SK-N-SH (cell line): ENCODE measurements around the gene NYAP2. TPM values are rescaled to one million over a fixed set of nuclear protein-coding genes. Genes with fewer than 3 reads are reported as not detected.
A peak's percentile ranks its signal among the peaks of the same experiment; 100 is the strongest.

ENCODE experiments used
- CTCF ChIA-PET: fragments of 300-600, 350-600 bp; formaldehyde crosslinking; extraction: SDS; loops from one replicate; lab custom pipeline; 2021; lab: Yijun Ruan, JAX
- POLR2A ChIA-PET: fragments of 350-600 bp; sonication (Branson Sonifier 250); formaldehyde crosslinking; extraction: SDS; loops from one replicate; lab custom pipeline; 2020; ENCODE audit warnings: antibody characterized with exemption, inconsistent platforms; lab: Yijun Ruan, JAX
- DNase-seq: peaks from one replicate; pipeline ENCODE4 v3.0.0; 2012
- H2AFZ ChIP-seq: fragments of 200-600 bp; sonication (generic); 2 replicates; pipeline ENCODE4 v1.8.1; 2016; ENCODE audit warnings: antibody characterized with exemption, mild to moderate bottlenecking, low read depth
- H3F3A ChIP-seq: fragments of 200-600 bp; sonication (generic); replicated peaks from 2 replicates; pipeline ENCODE3; 2016; ENCODE audit warnings: antibody characterized with exemption, mild to moderate bottlenecking; ENCODE audit not compliant: insufficient read depth
- H3K27ac ChIP-seq, 2 experiments: fragments of 200-500 bp in 1 of 2; fragments of 200-600 bp in 1 of 2; sonication (Bioruptor generic) in 1 of 2; sonication (generic), shearing (Covaris generic) in 1 of 2; 2 replicates each; pipeline versions ENCODE4 v1.5.1 to v1.6.1; 2014 to 2016; ENCODE audit warnings: low read depth in 2 of 2, inconsistent platforms in 1 of 2, low read length in 1 of 2, mild to moderate bottlenecking in 1 of 2, mixed read lengths in 1 of 2
- H3K27me3 ChIP-seq: fragments of 200-600 bp; sonication (generic), shearing (Covaris generic); 2 replicates; pipeline ENCODE4 v1.6.1; 2016; ENCODE audit warnings: mixed run types; ENCODE audit not compliant: insufficient read depth
- H3K36me3 ChIP-seq, 2 experiments: fragments of 200-500 bp in 1 of 2; fragments of 200-600 bp in 1 of 2; sonication (Bioruptor generic) in 1 of 2; sonication (generic) in 1 of 2; replicated peaks in 1 of 2; 2 replicates each; pipeline versions ENCODE3 to v1.5.1; 2014 to 2016; ENCODE audit warnings: low read length in 1 of 2, mild to moderate bottlenecking in 1 of 2; ENCODE audit not compliant: insufficient read depth in 2 of 2, control insufficient read depth in 1 of 2
- H3K4me1 ChIP-seq, 2 experiments: fragments of 200-500 bp in 1 of 2; fragments of 200-600 bp in 1 of 2; sonication (Bioruptor generic) in 1 of 2; sonication (generic), shearing (Covaris generic) in 1 of 2; 2 replicates each; pipeline versions ENCODE4 v1.5.1 to v1.6.1; 2014 to 2016; ENCODE audit warnings: low read depth in 1 of 2, low read length in 1 of 2, mixed run types in 1 of 2; ENCODE audit not compliant: insufficient read depth in 2 of 2, control insufficient read depth in 1 of 2
- H3K4me2 ChIP-seq: fragments of 200-600 bp; sonication (generic), shearing (Covaris generic); 2 replicates; pipeline ENCODE4 v1.6.1; 2017; ENCODE audit warnings: mixed run types
- H3K4me3 ChIP-seq, 2 experiments: fragments of 200-500 bp in 1 of 2; fragments of 200-600 bp in 1 of 2; sonication (Bioruptor generic) in 1 of 2; sonication (generic), shearing (Covaris generic) in 1 of 2; 2 replicates each; pipeline versions ENCODE4 v1.5.1 to v1.8.1; 2014 to 2016; ENCODE audit warnings: low read depth in 2 of 2, inconsistent platforms in 1 of 2, low read length in 1 of 2, mild to moderate bottlenecking in 1 of 2, mixed read lengths in 1 of 2, moderate library complexity in 1 of 2
- H3K79me2 ChIP-seq: fragments of 200-600 bp; sonication (generic); 2 replicates; pipeline ENCODE4 v1.8.1; 2017; ENCODE audit warnings: mild to moderate bottlenecking; ENCODE audit not compliant: insufficient read depth
- H3K9ac ChIP-seq: fragments of 200-600 bp; sonication (generic); 2 replicates; pipeline ENCODE4 v1.6.1; 2017; ENCODE audit warnings: mixed run types
- H3K9me2 ChIP-seq: fragments of 200-600 bp; sonication (generic); 2 replicates; pipeline ENCODE4 v1.6.1; 2017; ENCODE audit warnings: mixed run types
- H3K9me3 ChIP-seq: fragments of 200-600 bp; sonication (generic); 2 replicates; pipeline ENCODE4 v1.6.1; 2017; ENCODE audit warnings: mixed run types, mild to moderate bottlenecking, moderate library complexity
- H4K20me1 ChIP-seq: fragments of 200-600 bp; sonication (generic); 2 replicates; pipeline ENCODE4 v1.6.1; 2017; ENCODE audit warnings: mild to moderate bottlenecking, mixed run types; ENCODE audit not compliant: insufficient read depth
- EP300 ChIP-seq, 2 experiments: IDR thresholded peaks; 2 replicates each; pipeline versions ENCODE4 v1.4.0 to v1.6.1; 2012; ENCODE audit warnings: borderline replicate concordance in 1 of 2, low read depth in 1 of 2, low read length in 1 of 2
- POLR2AphosphoS5 ChIP-seq: IDR thresholded peaks from 2 replicates; pipeline ENCODE4 v1.6.1; 2012; ENCODE audit warnings: low read depth, low read length
- RCOR1 ChIP-seq: fragments of 150-350 bp; IDR thresholded peaks from 2 replicates; pipeline ENCODE4 v1.6.1; 2017; ENCODE audit warnings: antibody characterized with exemption, low read length
- whole genome bisulfite sequencing: methylation state at CpG from one replicate; pipeline ENCODE4 v1.1.6; 2017; ENCODE audit warnings: low lambda C conversion rate; 5-methylcytosine and 5-hydroxymethylcytosine counted together
- polyA plus RNA-seq, 3 experiments: library from polyadenylated mRNA; depleted of rRNA; stranded (reverse); fragments of >200 nt; gene quantifications; 2 replicates each; pipeline ENCODE4 v1.2.3, GENCODE V29; 2012
- TF ChIP-seq, protein P1 (sequence below): IDR thresholded peaks from 2 replicates; pipeline ENCODE4 v1.6.1; 2012; ENCODE audit warnings: mild to moderate bottlenecking, low read depth, low read length, moderate library complexity

The NYAP2 gene
- polyA plus RNA-seq, 1 of the 3 experiments (the other 2 are of a cell fraction): not detected

DNA sequence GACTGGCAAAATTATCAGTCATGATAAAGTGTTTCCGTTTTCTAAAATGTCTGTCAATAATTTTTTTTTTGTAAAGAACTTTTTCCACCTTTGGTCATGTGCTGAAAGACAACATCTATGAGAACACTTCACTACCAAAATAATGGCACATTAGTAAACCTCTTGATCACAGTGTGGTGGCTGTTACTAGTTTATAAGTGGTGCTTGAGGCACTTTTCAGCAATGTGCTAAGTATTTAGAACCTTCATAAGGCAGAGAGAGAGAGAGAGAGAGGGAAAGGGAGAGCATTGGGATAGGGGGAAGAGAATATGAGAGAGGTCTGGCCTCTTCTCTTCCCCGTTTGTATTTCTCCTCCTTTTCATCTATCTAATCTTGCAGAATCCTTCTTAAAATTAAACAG, 1.1 kb upstream of the NYAP2 start:
- H3K9me3 ChIP-seq: no peaks in the 10 kb centered on the region
- H3K4me2 ChIP-seq: no peak overlapping the region
- H4K20me1 ChIP-seq: no peaks in the 10 kb centered on the region
- no peak for DNase-seq
- peaks cover 0 to 8% of the 10 kb centered on the region in 2 experiments; a peak in 2 of 4 replicates for H3K4me1 ChIP-seq
- POLR2A ChIA-PET: no interaction called here
- H3K27me3 ChIP-seq: no peaks in the 10 kb centered on the region
- CTCF ChIA-PET: interaction anchor here (1.1 to 2.5 kb wide), 2 partner anchors 114 to 261 kb away, joined by 3 to 8 read pairs; no protein-coding TSS in a partner anchor
- 7% methylated on average over 2 of the region's 2 CpGs for WGBS
- H3K36me3 ChIP-seq: no peaks in the 10 kb centered on the region
- H3K27ac ChIP-seq: no peak overlapping the region
- H3K79me2 ChIP-seq: no peaks in the 10 kb centered on the region
- no peaks in the 10 kb centered on the region for H3F3A ChIP-seq
- no peak overlapping the region for H3K9ac ChIP-seq
- TF ChIP-seq POLR2AphosphoS5: no peak
- H3K9me2 ChIP-seq: no peaks in the 10 kb centered on the region
- no peak overlapping the region for H3K4me3 ChIP-seq
- H2AFZ ChIP-seq: no peak overlapping the region

DNA sequence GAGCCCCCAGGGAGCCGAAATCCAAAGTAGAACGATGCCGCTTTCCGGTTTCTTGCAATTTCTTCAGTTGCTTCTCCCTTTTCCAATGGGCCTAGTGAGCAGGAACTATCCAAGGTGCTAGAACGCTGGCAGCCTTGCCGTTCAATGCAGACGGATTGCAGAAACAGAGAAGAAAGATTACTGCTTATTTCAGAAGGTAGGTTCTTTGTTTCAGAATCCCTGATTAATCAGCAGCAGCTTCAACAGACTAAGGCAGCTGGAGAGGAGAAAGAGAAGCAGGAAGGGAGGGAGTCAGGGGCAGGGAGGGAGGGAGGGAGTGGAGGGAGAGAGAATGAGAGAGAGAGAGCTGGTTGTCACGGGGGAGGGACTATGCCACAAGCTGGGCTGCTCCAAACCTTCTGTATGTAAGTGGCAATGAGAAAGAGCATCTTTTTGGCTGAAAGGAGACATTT, 576 bp downstream of the NYAP2 start:
- Histone ChIP-seq H3K4me1 (peaks cover 0 to 8% of the 10 kb centered on the region in 2 experiments; a peak in 2 of 4 replicates), H4K20me1 (no peaks in the 10 kb centered on the region), H3K9ac (no peak overlapping the region)
- CTCF ChIA-PET: interaction anchor here (1.1 to 2.5 kb wide), 6 partner anchors 14 to 278 kb away, joined by 3 to 8 read pairs (median 3); no protein-coding TSS in a partner anchor
- no peak for TF ChIP-seq RCOR1
- peak in 1 of 2 experiments; percentile 10; a peak in 1 of 4 replicates for TF ChIP-seq EP300 (IDR thresholded peaks at IDR 0.05; ENCODE audit: borderline replicate concordance in 1 of 2, low read depth in 1 of 2, low read length in 1 of 2)
- TF ChIP-seq, protein P1, sequence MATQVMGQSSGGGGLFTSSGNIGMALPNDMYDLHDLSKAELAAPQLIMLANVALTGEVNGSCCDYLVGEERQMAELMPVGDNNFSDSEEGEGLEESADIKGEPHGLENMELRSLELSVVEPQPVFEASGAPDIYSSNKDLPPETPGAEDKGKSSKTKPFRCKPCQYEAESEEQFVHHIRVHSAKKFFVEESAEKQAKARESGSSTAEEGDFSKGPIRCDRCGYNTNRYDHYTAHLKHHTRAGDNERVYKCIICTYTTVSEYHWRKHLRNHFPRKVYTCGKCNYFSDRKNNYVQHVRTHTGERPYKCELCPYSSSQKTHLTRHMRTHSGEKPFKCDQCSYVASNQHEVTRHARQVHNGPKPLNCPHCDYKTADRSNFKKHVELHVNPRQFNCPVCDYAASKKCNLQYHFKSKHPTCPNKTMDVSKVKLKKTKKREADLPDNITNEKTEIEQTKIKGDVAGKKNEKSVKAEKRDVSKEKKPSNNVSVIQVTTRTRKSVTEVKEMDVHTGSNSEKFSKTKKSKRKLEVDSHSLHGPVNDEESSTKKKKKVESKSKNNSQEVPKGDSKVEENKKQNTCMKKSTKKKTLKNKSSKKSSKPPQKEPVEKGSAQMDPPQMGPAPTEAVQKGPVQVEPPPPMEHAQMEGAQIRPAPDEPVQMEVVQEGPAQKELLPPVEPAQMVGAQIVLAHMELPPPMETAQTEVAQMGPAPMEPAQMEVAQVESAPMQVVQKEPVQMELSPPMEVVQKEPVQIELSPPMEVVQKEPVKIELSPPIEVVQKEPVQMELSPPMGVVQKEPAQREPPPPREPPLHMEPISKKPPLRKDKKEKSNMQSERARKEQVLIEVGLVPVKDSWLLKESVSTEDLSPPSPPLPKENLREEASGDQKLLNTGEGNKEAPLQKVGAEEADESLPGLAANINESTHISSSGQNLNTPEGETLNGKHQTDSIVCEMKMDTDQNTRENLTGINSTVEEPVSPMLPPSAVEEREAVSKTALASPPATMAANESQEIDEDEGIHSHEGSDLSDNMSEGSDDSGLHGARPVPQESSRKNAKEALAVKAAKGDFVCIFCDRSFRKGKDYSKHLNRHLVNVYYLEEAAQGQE: peak; percentile 98
- TF ChIP-seq, all 33 proteins: peak for 2
- H2AFZ ChIP-seq: no peak overlapping the region
- no peaks in the 10 kb centered on the region for H3K9me3 ChIP-seq
- no peaks in the 10 kb centered on the region for H3K79me2 ChIP-seq
- no peaks in the 10 kb centered on the region for H3K9me2 ChIP-seq
- H3K27me3 ChIP-seq: no peaks in the 10 kb centered on the region
- H3K27ac ChIP-seq: peak overlapping the region in 1 of 2 experiments; percentile 92; a peak in 2 of 4 replicates
- no peak overlapping the region; a peak in 1 of 4 replicates for H3K4me3 ChIP-seq
- no peak overlapping the region for H3K4me2 ChIP-seq
- no peaks in the 10 kb centered on the region for H3F3A ChIP-seq
- POLR2A ChIA-PET: interaction anchor here (0.6 to 1.5 kb wide), 2 partner anchors 14 to 31 kb away, joined by 3 to 8 read pairs; no protein-coding TSS in a partner anchor
- peak; percentile 17 for DNase-seq
- no peaks in the 10 kb centered on the region for H3K36me3 ChIP-seq
- whole genome bisulfite sequencing: 13% methylated on average over 8 of the region's 8 CpGs
